Activated gamma-delta T cell (primary cell): ENCODE measurements around the gene CHMP6.
"Not testable (repeated sequence)": the region's sequence is repeated elsewhere in the genome, so short reads cannot be mapped to it uniquely, and the experiment has no call there.

Experiments used
- DNase-seq: peaks from one replicate; lab custom pipeline; 2025; lab: John Stamatoyannopoulos, UW

CHMP6 gene

DNA sequence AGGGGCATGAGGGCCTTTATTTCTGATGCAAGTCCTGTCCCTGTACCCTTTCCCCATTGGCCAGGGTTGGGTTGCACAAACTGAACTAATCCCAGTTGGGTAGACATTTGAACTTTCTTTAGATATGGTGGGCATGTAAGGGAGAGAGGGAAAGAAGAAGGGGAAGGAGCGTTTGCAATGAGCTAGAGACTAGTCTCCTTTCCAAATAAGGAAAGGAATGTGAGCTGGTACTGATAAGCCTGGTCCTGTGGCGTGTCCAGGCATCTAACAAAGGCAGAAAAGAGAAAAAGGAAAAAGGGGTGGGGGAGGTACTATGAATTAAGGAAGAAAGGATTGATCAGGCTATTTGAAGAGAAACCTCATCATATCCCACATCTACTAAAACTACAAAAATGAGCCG is 20.3 kb downstream of the CHMP6 start:
- DNase-seq, result no peak

GRCh38 chr17:81012574-81013447 is 21.2 kb downstream of the CHMP6 start:
- no peak for DNase-seq

DNA sequence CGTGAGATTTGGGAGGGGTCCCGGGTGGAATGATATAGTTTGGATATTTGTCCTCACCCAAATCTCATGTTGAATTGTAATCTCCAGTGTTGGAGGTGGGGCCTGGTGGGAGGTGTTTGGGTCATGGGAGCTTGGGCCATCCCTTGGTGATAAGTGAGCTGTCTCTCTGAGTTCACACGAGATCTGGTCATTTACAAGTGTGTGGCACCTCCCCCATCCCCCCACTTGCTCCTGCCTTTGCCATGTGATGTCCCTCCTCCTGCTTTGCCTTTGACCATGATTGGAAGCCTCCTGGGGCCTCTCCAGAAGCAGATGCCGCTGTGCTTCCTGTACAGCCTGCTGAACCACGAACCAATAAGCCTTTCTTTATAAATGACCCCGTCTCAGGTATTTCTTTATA is 22.0 kb downstream of the CHMP6 start:
- DNase-seq, result no peak

DNA sequence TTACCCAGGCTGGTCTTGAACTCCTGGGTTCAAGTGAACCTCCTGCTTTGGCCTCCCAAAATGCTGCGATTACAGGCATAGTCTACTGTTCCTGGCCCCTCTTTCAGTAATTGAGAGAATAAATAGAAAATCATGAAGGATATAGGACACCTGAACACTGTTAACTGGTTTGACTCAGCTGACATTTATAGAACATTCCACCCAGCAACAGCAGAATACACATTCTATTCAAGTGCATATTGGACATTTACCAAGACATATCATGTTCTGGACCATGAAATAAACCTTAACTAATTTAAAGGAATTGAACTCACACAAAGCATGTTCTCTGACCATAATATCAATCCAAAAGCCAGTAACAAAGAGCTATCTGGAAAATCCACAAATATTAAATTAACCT is 23.5 kb downstream of the CHMP6 start:
- no peak for DNase-seq

GRCh38 chr17:81016575-81016974 is 24.9 kb downstream of the CHMP6 start:
- DNase-seq, result no peak

GRCh38 chr17:81017330-81017729 is 25.7 kb downstream of the CHMP6 start:
- not testable (repeated sequence) for DNase-seq

DNA sequence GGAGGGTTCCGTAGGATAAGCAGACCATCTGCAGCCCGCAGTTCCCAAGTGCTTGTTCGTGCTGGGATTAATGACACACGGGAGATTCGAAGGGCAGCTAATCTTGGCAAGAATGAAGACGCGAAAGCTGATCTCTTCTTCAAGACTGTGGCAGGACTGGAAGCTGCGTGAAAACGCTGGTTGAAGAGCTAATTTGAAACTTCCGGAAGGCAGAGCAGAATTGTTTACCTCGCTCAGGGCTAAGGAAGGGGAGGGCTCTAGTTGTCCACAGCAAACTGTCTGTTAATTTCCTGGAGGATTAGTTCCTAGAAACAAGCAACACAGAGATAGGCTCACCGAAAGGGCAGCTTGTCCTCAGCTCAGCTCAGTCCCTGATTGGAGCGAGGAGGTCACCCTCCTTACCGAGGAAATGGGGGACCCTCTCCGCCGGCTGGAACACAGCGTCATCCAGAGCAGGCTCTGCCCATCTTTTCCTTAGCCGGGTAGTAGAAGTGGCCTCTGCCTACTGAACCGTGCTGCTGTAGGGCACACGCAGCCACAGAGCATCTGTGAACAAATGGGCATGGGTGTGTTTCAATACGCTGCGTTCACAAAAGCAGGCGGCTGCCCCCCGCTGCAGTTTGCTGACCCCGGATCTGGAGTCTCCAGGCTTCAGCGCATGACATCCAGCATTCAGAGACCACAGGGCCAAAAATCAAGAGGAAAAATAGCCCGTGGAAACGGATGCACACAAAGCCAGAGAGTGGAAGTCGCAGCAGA is 26.6 kb downstream of the CHMP6 start:
- no peak for DNase-seq

- no peak for DNase-seq
These were observed 28.2 kb downstream of the CHMP6 start for GRCh38 chr17:81019563-81020442.

DNA sequence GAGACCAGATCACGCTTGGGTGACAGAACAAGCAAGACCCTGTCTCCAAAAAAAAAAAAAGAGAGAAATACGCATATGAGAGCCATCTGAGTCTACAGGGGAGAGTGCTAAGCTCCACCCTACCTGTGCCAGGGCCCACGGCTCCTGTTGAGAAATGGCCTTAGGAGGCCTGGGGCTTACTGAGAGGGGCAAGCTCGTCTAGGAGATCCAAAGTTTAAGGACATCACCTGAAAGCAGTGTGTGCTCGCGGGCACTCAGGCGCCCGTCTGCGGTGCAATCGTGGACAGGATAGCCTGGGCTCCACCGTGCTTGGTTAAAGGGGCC is 28.8 kb downstream of the CHMP6 start:
- no peak for DNase-seq

- DNase-seq, result no peak
These were observed 29.3 kb downstream of the CHMP6 start for GRCh38 chr17:81020767-81021497.

DNA sequence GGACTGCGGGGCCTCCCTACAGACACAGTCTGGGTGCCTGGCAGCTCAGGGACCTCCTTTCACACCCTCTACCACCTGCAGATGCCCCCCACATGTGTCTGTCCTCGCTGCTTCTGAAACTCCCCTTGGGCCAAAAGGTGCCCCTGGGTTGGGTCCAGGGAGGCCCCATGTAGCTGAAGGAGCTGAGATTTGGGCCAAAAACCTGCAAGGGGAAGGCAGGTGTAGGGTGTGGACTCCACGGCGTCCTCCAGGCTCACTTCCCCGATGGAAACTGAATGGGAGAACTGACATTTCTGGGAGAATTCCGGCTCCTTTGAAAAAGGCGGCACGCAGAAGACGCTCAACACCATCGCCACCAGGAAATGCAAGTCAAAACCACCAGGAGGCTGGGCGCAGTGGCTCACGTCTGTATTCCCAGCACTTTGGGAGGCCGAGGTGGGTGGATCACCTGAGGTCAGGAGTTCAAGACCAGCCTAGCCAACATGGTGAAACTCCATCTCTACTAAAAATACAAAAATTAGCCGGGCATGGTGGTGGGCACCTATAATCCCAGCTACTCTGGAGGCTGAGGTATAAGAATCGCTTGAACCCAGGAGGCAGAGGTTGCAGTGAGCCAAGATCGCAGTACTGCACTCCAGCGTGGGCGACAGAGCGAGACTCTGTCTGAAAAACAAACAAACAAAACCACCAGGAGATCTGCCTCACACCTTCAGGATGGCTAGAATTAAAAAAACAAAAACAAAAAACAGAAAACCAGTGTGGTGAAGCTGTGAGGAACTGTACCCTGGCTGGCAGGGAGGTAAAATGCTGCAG is 30.1 kb downstream of the CHMP6 start:
- DNase-seq, result no peak

GRCh38 chr17:81022344-81022676 is 30.7 kb downstream of the CHMP6 start:
- no peak for DNase-seq

DNA sequence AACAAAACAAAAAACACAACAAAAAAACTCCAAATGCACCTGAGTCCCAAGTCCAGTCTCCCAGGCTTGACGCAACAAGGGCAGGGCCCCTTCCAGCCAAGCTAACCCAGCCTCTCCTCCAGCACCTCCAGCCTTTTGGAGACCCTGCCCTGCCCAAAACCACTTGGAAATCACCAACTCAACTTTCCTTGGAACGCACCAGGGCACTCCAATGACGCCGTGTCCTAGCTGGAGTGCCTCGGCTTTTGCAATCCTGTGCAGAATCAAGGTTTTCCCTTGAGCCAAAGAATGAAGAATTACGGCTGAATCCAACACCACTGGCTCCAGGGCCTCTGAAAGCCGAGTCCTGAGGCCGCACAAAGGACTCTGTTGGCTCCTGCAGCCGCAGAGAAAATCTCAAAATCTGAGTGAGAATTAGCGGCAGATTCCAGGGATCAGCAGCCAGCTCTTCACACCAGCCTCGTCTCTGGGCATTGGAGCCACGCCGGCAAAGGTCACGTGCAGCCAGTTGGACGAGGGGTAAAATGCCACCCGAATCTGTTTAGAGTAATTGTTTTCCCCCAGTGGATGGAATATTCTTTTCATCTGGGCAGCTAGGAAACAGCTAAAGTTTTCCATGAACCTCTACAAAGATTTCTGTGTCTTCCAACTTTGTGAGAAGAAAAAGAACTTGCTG is 33.6 kb downstream of the CHMP6 start:
- DNase-seq, result no peak

DNA sequence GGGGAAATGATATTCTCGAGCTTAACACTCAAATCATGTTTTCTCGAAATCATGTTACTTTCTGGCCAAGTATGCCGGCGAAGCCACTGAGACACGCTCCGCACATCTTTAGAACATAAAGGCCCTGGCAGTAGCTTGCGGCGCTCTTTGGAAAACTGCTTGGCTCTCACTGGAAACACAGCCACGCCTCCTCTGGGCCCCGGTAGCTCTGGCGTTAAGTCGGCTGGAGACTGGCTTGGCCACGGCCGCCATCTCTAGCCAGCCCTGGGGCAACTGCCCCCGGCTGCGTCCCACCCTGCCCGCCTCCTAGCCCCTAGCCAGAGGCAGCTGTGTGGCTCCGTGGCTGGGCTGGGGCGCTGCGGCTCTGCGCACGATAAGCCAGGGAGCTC is 34.1 kb downstream of the CHMP6 start:
- DNase-seq, result no peak

- DNase-seq, result no peak
These were observed 34.8 kb downstream of the CHMP6 start for GRCh38 chr17:81026266-81027036.

GRCh38 chr17:81027038-81027437 is 35.4 kb downstream of the CHMP6 start:
- DNase-seq, result no peak

GRCh38 chr17:81027591-81028505 is 36.2 kb downstream of the CHMP6 start:
- DNase-seq, result no peak

GRCh38 chr17:81028506-81028858 is 36.8 kb downstream of the CHMP6 start:
- DNase-seq, result no peak

DNA sequence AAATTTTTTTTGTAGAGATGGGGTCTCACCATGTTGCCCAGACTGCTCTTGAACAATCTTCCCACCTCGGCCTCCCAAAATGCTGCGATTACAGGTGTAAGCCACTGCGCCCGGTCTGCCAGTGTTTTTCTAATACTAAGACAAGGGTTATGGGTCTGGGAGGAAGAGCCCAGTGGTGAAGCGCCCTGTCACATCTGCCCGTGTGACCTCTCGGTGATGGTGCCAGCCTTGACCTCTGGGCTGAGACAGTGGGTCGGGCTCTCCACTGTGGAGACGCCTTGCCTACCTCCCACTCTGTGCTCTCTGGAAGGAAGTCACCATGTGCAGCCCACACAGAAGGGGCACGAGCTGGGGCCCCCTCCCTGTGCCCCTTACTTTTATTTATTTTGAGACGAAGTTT is 38.2 kb downstream of the CHMP6 start:
- DNase-seq, result no peak
